Measurements from ENCODE around the gene NLGN4X.
A peak's percentile ranks its signal among the peaks of the same experiment; 100 is the strongest.

Gene NLGN4X

DNA sequence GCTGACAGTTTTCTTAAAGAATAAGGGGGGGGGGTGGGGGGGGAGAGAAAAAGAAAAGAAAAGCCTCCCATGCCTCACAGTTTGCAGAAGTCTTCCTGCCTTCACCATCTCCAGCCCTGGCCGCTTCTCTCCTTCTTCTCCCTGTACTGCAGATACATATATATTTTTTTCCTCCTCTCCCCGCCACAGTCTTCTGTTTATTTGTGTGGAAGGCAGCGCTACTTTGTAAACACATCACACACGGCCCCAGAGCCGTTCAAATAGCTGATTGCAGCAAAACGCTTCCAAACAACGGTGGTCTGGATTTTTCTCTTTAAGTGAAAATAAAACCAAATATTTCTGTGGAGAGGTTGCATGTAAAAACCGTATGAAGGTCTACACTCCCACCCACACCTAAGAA lies 732 bp downstream of the NLGN4X start:
- no peak overlapping the region for H3K18ac ChIP-seq (ENCODE audit: low read length)

DNA sequence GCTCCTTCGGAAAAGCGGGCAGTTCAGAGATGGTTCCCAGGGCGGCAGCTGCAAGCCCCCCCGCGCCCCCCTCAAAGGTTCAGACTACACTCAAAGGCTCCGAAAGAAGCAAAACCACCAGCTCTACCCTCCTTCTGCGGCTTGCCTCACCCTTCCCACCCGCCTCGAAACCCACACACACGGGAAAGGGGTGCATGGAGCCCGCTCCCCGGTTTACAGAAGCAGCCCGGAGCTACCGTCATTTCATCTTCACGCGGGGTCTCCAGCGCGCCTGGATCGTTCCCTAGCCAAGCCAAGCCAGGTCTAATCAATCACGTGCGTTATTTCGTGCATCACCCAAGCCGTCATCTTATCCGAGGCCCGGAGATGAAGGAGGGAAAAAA lies 1.2 kb downstream of the NLGN4X start:
- Histone ChIP-seq H3K9ac (ENCODE audit: low read length) (peak overlapping the region; percentile 83), H3K23ac (ENCODE audit: low read length) (no peak overlapping the region), H3K4me2 (ENCODE audit: low read length) (peak overlapping the region; percentile 19), H3K36me3 (ENCODE audit: control insufficient read depth, insufficient read depth, low read length) (no peaks in the 10 kb centered on the region), H4K8ac (ENCODE audit: low read depth, low read length) (no peak overlapping the region), H3K4ac (ENCODE audit: low read depth, low read length) (peak overlapping the region; percentile 7), H2BK5ac (ENCODE audit: low read length) (no peak overlapping the region), H3K27me3 (ENCODE audit: insufficient read depth, low read length, poor library complexity) (no peaks in the 10 kb centered on the region), H3K4me3 (ENCODE audit: low read length) (peak overlapping the region; percentile 39), H2BK15ac (replicated peaks; ENCODE audit: low read depth) (no peak overlapping the region), H3K4me1 (ENCODE audit: control insufficient read depth, low read depth, low read length) (no peaks in the 10 kb centered on the region), H3K79me1 (ENCODE audit: low read length) (no peaks in the 10 kb centered on the region), H3K27ac (ENCODE audit: low read depth, low read length) (peak overlapping the region; percentile 96), H4K5ac (ENCODE audit: low read length) (no peak overlapping the region), H2BK120ac (ENCODE audit: low read depth, low read length) (no peak overlapping the region), H2AK5ac (ENCODE audit: low read length) (no peak overlapping the region), H3K56ac (ENCODE audit: low read length) (peak overlapping the region; percentile 94), H3K79me2 (ENCODE audit: control insufficient read depth, insufficient read depth, low read length) (peaks cover 26% of the 10 kb centered on the region), H3K18ac (ENCODE audit: low read length) (peak overlapping the region; percentile 61)
- DNase-seq: peak; percentile 23
- no CpG with 5 or more reads among the region's 25 CpGs for WGBS (ENCODE audit: extremely low coverage, insufficient coverage, low lambda C conversion rate)

More for the DNA sequence above, 732 bp downstream of the NLGN4X start:
- H4K8ac ChIP-seq (ENCODE audit: low read depth, low read length): no peak overlapping the region
- H2AK5ac ChIP-seq (ENCODE audit: low read length): no peak overlapping the region
- peaks cover 22% of the 10 kb centered on the region for H3K79me2 ChIP-seq (ENCODE audit: control insufficient read depth, insufficient read depth, low read length)
- no peaks in the 10 kb centered on the region for H3K27me3 ChIP-seq (ENCODE audit: insufficient read depth, low read length, poor library complexity)
- H2BK15ac ChIP-seq (replicated peaks; ENCODE audit: low read depth): no peak overlapping the region
- no peaks in the 10 kb centered on the region for H3K36me3 ChIP-seq (ENCODE audit: control insufficient read depth, insufficient read depth, low read length)
- no peak overlapping the region for H3K27ac ChIP-seq (ENCODE audit: low read depth, low read length)
- no peaks in the 10 kb centered on the region for H3K4me1 ChIP-seq (ENCODE audit: control insufficient read depth, low read depth, low read length)
- no peak overlapping the region for H3K23ac ChIP-seq (ENCODE audit: low read length)
- WGBS (ENCODE audit: extremely low coverage, insufficient coverage, low lambda C conversion rate): no CpG with 5 or more reads among the region's 8 CpGs
- H2BK120ac ChIP-seq (ENCODE audit: low read depth, low read length): no peak overlapping the region
- no peaks in the 10 kb centered on the region for H3K79me1 ChIP-seq (ENCODE audit: low read length)
- H3K4me3 ChIP-seq (ENCODE audit: low read length): no peak overlapping the region
- peak overlapping the region; percentile 7 for H3K4ac ChIP-seq (ENCODE audit: low read depth, low read length)
- H3K56ac ChIP-seq (ENCODE audit: low read length): peak overlapping the region; percentile 74
- no peak overlapping the region for H3K4me2 ChIP-seq (ENCODE audit: low read length)
- H2BK5ac ChIP-seq (ENCODE audit: low read length): no peak overlapping the region
- H4K5ac ChIP-seq (ENCODE audit: low read length): no peak overlapping the region
- H3K9ac ChIP-seq (ENCODE audit: low read length): peak overlapping the region; percentile 64
- DNase-seq: no peak

GRCh38 chrX:6226596-6227452 lies 1.8 kb downstream of the NLGN4X start:
- no peak overlapping the region for H4K5ac ChIP-seq (ENCODE audit: low read length)
- H3K9ac ChIP-seq (ENCODE audit: low read length): peak overlapping the region; percentile 83
- H2BK15ac ChIP-seq (replicated peaks; ENCODE audit: low read depth): no peak overlapping the region
- WGBS (ENCODE audit: extremely low coverage, insufficient coverage, low lambda C conversion rate): no CpG with 5 or more reads among the region's 65 CpGs
- no peak overlapping the region for H2BK120ac ChIP-seq (ENCODE audit: low read depth, low read length)
- H3K18ac ChIP-seq (ENCODE audit: low read length): peak overlapping the region; percentile 61
- peak; percentile 39 for DNase-seq
- H3K36me3 ChIP-seq (ENCODE audit: control insufficient read depth, insufficient read depth, low read length): no peaks in the 10 kb centered on the region
- H2AK5ac ChIP-seq (ENCODE audit: low read length): no peak overlapping the region
- H3K56ac ChIP-seq (ENCODE audit: low read length): peak overlapping the region; percentile 94
- no peak overlapping the region for H2BK5ac ChIP-seq (ENCODE audit: low read length)
- peak overlapping the region; percentile 78 for H3K4ac ChIP-seq (ENCODE audit: low read depth, low read length)
- H3K27ac ChIP-seq (ENCODE audit: low read depth, low read length): peak overlapping the region; percentile 96
- no peaks in the 10 kb centered on the region for H3K4me1 ChIP-seq (ENCODE audit: control insufficient read depth, low read depth, low read length)
- H3K79me1 ChIP-seq (ENCODE audit: low read length): no peaks in the 10 kb centered on the region
- H3K79me2 ChIP-seq (ENCODE audit: control insufficient read depth, insufficient read depth, low read length): peaks cover 30% of the 10 kb centered on the region
- no peak overlapping the region for H3K23ac ChIP-seq (ENCODE audit: low read length)
- peak overlapping the region; percentile 94 for H4K8ac ChIP-seq (ENCODE audit: low read depth, low read length)
- H3K4me3 ChIP-seq (ENCODE audit: low read length): peak overlapping the region; percentile 39
- H3K4me2 ChIP-seq (ENCODE audit: low read length): peak overlapping the region; percentile 40
- H3K27me3 ChIP-seq (ENCODE audit: insufficient read depth, low read length, poor library complexity): no peaks in the 10 kb centered on the region

DNA sequence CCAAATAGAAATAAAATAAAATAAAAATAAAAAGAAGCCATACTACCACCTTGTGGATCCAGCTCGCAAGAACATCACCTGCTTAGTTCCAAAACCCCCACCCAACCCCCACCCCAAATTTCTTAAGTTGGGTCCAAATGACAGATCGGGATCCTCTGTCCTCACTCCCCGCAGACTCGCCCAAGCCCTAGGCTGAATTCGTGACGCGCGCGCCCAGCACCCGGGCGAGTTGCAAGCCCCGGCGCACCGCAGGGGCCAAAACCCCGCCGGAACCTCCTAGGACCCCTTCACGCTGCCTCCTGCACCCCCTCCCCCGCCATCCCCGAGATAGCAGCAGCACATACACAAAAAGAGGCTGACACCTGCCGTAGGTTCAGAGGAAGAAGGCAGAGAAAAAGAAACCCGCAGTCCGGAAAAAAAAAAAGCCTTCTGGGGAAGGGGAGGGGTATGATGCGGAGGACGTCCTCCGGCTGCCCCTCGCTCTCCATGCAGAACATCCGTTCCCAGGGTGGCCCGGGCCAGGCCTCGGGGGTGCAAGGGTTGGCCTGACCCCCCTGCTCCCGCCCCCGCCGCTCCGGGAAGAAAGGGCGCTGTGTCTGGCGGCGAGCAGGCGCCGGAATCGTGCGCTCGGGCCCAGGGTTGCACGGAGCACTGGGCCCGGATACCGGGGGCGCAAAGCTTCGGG lies 2.6 kb downstream of the NLGN4X start:
- Histone ChIP-seq H4K5ac (ENCODE audit: low read length) (no peak overlapping the region), H2BK5ac (ENCODE audit: low read length) (no peak overlapping the region), H3K79me1 (ENCODE audit: low read length) (no peaks in the 10 kb centered on the region), H3K4me1 (ENCODE audit: control insufficient read depth, low read depth, low read length) (no peaks in the 10 kb centered on the region), H4K8ac (ENCODE audit: low read depth, low read length) (peak overlapping the region; percentile 94), H3K4me2 (ENCODE audit: low read length) (peak overlapping the region; percentile 9), H3K18ac (ENCODE audit: low read length) (peak overlapping the region; percentile 61), H3K4ac (ENCODE audit: low read depth, low read length) (peak overlapping the region; percentile 78), H3K9ac (ENCODE audit: low read length) (peak overlapping the region; percentile 83), H3K36me3 (ENCODE audit: control insufficient read depth, insufficient read depth, low read length) (no peaks in the 10 kb centered on the region), H3K56ac (ENCODE audit: low read length) (peak overlapping the region; percentile 94), H2AK5ac (ENCODE audit: low read length) (no peak overlapping the region), H2BK120ac (ENCODE audit: low read depth, low read length) (peak overlapping the region; percentile 61), H3K27me3 (ENCODE audit: insufficient read depth, low read length, poor library complexity) (no peaks in the 10 kb centered on the region), H3K23ac (ENCODE audit: low read length) (no peak overlapping the region), H3K4me3 (ENCODE audit: low read length) (peak overlapping the region; percentile 39), H2BK15ac (replicated peaks; ENCODE audit: low read depth) (no peak overlapping the region), H3K79me2 (ENCODE audit: control insufficient read depth, insufficient read depth, low read length) (peaks cover 36% of the 10 kb centered on the region), H3K27ac (ENCODE audit: low read depth, low read length) (peak overlapping the region; percentile 96)
- WGBS (ENCODE audit: extremely low coverage, insufficient coverage, low lambda C conversion rate): no CpG with 5 or more reads among the region's 46 CpGs
- peak; percentile 71 for DNase-seq

DNA sequence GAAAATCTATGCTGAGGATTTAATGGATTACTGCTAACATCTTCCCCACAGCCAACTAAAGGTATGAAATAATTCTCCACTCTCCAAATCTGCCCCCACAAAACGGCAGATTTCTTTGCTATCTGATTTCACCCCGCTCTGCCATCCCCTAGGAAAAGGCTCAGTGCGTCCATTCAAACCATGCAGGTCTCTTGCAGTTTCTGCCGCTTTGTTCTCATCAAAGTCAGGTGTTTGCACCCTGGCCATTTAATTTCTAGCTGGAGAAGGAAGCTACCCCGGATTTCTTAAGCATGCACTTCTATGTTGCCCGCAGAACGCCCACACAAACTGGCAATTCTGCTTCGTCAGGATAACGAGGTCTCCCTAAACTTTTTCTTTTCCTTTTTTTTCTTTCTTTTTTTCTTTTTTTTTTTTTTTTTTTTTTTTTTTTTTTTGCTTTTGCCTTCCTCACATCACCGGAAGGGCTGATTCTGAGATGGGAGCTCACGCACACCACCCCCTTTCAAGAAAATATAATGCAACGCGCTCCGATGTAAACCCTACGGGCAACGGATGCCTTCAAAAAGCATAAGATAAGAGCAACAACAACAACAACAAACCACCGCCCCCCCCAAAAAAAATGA lies 3.3 kb downstream of the NLGN4X start:
- Histone ChIP-seq H3K4me3 (ENCODE audit: low read length) (peak overlapping the region; percentile 22), H3K27me3 (ENCODE audit: insufficient read depth, low read length, poor library complexity) (no peaks in the 10 kb centered on the region), H3K56ac (ENCODE audit: low read length) (peak overlapping the region; percentile 56), H2BK5ac (ENCODE audit: low read length) (no peak overlapping the region), H3K23ac (ENCODE audit: low read length) (no peak overlapping the region), H3K4ac (ENCODE audit: low read depth, low read length) (no peak overlapping the region), H3K27ac (ENCODE audit: low read depth, low read length) (no peak overlapping the region), H3K18ac (ENCODE audit: low read length) (peak overlapping the region; percentile 75), H4K8ac (ENCODE audit: low read depth, low read length) (no peak overlapping the region), H2BK15ac (replicated peaks; ENCODE audit: low read depth) (no peak overlapping the region), H3K79me2 (ENCODE audit: control insufficient read depth, insufficient read depth, low read length) (peaks cover 38% of the 10 kb centered on the region), H3K79me1 (ENCODE audit: low read length) (no peaks in the 10 kb centered on the region), H3K4me1 (ENCODE audit: control insufficient read depth, low read depth, low read length) (no peaks in the 10 kb centered on the region), H3K4me2 (ENCODE audit: low read length) (peak overlapping the region; percentile 15), H2BK120ac (ENCODE audit: low read depth, low read length) (no peak overlapping the region), H3K36me3 (ENCODE audit: control insufficient read depth, insufficient read depth, low read length) (no peaks in the 10 kb centered on the region), H4K5ac (ENCODE audit: low read length) (no peak overlapping the region), H2AK5ac (ENCODE audit: low read length) (no peak overlapping the region), H3K9ac (ENCODE audit: low read length) (peak overlapping the region; percentile 59)
- no CpG with 5 or more reads among the region's 17 CpGs for WGBS (ENCODE audit: extremely low coverage, insufficient coverage, low lambda C conversion rate)
- peak; percentile 21 for DNase-seq
